IPS DF 4.7 (cell line): Measurements from ENCODE around the gene FAM83C.

Source experiments
- DNase-seq: peaks from one replicate; pipeline ENCODE4 v3.0.0-alpha.2; 2013; ENCODE audit warnings: low spot score; ENCODE audit errors: extremely low read depth

Gene FAM83C

DNA sequence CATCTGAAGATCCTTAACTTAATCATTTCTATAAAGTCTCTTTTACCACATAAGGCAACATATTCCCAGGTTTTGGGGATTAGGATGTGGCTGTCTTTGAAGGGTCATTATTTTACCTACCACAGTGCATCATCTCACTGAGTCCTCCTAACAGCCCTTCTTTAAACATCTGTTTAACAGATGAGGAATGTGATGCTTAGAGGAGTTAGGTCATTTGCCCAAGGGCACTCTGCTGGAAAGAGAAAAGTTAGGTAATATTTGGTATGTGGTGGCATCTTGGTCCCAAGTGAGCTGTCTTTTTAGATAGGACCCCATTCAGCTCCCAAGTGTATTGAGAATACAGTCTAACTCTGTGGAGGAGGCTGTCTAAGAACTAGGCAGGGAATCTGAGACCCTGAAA is 54.7 kb downstream of the FAM83C start:
- no peak for DNase-seq

GRCh38 chr20:35235881-35236280 is 56.3 kb downstream of the FAM83C start:
- DNase-seq, result no peak
